GM12872 (cell line): ENCODE measurements around the gene GATAD2A.

Source experiments
- CTCF ChIP-seq: IDR thresholded peaks from 3 replicates; pipeline ENCODE4 v1.5.1; 2011; ENCODE audit warnings: low read depth, mild to moderate bottlenecking, low read length, moderate library complexity; ENCODE audit not compliant: insufficient read depth

Gene GATAD2A

GRCh38 chr19:19530423-19530804 is 124.9 kb downstream of the GATAD2A start:
- no peak for TF ChIP-seq CTCF

DNA sequence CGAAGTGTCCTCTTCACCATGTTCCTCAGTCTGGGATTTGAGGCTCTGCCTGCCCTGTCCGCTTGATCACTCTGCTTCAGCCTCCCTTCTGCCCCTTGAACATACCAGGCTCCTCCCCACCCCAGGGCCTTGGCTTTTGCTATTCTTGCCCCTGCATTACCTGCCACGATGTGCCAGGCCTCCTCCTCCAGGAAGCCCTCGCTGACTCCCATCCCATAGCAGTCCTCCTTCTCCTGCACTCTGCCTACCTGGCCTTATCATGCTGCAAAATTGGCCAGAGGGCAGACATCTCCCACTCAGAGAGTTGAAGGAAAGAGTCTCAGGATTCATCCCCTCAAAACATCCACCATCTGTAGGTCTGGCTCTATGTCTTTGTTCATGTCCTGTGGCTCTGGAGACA is 125.4 kb downstream of the GATAD2A start:
- no peak for TF ChIP-seq CTCF

- TF ChIP-seq CTCF = peak; percentile 96
These were observed 126.7 kb downstream of the GATAD2A start for GRCh38 chr19:19531951-19532805.

DNA sequence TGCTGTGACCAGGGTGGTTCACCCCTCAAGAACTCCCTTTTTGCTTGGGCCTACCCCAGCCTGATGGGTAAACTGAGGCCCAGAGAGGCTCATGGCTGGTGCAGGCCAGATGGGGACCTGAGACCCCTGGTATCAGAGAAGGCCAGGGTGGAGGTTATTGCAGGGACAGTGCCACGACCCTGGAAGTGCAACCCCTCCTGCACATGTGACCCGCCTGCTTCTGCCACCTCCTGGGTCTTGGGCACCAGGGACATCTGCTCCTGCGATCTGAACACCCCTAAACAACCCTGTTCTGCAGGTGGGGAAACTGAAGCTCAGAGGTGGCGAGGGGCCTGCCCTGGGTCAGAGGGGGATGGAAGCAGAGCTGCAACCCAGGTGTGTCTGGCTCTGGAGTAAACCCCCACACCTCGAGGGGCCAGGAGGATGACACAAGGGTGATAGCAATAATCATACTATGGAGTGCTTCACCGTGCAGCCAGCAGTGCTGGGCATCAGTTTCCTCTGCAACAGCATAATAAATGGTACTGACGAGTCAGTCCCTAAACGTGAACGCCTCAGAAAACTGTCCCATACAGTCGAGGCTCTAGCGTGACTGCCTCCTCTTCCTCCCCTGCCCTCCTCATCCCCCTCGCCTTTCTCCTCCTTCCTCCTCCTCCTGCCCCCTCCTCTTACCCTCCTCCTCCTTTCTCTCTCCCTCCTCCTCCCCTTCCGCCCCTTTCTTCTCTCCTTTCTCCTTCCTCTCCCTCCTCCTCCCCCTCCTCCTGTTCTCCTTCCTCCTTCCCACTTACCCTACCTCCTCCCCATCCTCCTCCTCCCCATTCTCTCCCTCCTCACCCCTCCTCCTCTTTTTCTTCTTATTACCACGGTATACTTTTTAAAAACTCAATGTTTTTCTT is 127.6 kb downstream of the GATAD2A start:
- no peak for TF ChIP-seq CTCF

DNA sequence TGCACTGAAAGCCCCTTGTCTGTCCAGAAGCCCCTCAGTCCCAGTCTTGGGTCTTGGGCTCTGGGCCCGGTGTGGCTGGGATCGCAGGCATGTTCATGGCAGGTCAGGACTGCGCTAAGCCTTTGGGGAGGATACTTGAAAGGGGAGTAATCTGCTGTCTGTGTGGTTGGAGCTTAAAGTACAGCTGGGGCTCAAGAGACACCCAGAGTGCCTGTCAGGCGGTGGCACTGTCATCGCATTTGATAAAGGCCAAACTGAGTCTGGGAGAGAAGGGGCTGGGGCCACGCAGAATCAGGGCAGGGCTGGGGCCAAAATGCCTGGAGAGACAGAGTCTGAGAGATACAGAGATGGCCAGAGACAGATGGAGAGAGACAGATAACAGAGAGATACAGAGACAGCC is 128.4 kb downstream of the GATAD2A start:
- no peak for TF ChIP-seq CTCF

DNA sequence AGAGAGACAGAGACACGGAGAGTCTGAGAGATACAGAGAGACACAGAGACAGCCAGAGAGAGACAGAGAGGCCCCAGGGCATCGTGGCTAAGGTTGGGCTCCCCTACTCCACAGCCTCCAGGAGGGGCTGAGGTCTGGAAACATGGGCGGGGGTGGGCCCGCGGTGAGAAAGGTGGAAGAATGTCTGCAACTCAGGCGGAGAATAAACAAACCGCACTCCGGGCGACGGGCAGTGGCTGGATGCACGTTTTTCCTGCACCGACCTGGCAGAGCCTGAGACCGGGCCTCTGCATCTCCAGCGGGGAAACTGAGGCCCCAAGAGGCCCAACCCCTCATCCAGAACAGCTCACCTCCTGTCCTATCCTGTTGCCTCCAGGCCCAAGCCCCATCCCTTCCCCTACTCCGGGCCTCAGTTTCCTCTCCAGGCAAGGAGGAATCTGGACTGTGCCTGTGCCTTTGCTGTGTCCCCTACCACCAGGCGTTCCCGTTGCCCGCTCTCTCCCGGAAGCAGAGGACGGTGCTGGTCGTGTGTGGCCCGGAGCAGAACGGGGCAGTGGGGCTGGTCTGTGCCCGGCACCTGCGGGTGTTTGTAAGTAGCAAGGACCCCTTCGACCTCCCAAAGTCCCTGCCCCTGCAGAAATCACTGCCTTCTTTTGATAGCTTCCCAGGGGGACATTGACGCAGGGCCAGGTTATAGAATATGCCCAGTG is 129.2 kb downstream of the GATAD2A start:
- TF ChIP-seq CTCF = no peak
